ENCODE data around the gene GRK5.

DNA sequence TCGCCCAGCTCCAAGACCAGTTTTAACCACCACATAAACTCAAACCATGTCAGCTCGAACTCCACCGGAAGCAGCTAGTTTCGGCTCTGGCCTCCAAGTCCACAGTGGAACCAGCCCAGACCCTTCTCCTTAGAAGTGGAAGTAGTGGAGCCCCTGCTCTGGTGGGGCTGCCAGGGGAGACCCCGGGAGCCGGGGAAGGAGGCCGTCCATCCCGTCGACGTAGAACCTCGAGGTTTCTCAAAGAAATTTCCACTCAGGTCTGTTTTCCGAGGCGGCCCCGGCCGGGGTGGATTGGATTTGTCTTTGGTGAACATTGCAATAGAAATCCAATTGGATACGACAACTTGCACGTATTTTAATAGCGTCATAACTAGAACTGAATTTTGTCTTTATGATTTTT is 247.6 kb downstream of the GRK5 start:
- TF ChIP-seq, protein P1, sequence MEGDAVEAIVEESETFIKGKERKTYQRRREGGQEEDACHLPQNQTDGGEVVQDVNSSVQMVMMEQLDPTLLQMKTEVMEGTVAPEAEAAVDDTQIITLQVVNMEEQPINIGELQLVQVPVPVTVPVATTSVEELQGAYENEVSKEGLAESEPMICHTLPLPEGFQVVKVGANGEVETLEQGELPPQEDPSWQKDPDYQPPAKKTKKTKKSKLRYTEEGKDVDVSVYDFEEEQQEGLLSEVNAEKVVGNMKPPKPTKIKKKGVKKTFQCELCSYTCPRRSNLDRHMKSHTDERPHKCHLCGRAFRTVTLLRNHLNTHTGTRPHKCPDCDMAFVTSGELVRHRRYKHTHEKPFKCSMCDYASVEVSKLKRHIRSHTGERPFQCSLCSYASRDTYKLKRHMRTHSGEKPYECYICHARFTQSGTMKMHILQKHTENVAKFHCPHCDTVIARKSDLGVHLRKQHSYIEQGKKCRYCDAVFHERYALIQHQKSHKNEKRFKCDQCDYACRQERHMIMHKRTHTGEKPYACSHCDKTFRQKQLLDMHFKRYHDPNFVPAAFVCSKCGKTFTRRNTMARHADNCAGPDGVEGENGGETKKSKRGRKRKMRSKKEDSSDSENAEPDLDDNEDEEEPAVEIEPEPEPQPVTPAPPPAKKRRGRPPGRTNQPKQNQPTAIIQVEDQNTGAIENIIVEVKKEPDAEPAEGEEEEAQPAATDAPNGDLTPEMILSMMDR (IDR thresholded peaks at IDR 0.05), result no peak
- TF ChIP-seq POLR2A (IDR thresholded peaks at IDR 0.05), result no peak

Data from thyroid gland (tissue), 4 donors.